ENCODE data around the gene MAZ. TPM values are rescaled to one million over a fixed set of nuclear protein-coding genes. Genes with fewer than 3 reads are reported as not detected.

Gene MAZ
- total and polyA plus RNA-seq, 2 donors from 2014 or later, result 85.5 to 137 TPM

GRCh38 chr16:29763326-29763725 lies 43.0 kb upstream of the MAZ start:
- H3K4me3 ChIP-seq (ENCODE audit: low read length in 3 of 3), result no peak overlapping the region
- H3K36me3 ChIP-seq (ENCODE audit: control insufficient read depth in 2 of 3, insufficient read depth in 3 of 3, low read length in 3 of 3), result no peaks in the 10 kb centered on the region
- DNase-seq, result no peak
- no peaks in the 10 kb centered on the region for H3K27me3 ChIP-seq (ENCODE audit: control insufficient read depth, insufficient read depth, low read length)
- H3K9ac ChIP-seq (ENCODE audit: low read length in 3 of 3), result no peak overlapping the region
- TF ChIP-seq, protein P1, sequence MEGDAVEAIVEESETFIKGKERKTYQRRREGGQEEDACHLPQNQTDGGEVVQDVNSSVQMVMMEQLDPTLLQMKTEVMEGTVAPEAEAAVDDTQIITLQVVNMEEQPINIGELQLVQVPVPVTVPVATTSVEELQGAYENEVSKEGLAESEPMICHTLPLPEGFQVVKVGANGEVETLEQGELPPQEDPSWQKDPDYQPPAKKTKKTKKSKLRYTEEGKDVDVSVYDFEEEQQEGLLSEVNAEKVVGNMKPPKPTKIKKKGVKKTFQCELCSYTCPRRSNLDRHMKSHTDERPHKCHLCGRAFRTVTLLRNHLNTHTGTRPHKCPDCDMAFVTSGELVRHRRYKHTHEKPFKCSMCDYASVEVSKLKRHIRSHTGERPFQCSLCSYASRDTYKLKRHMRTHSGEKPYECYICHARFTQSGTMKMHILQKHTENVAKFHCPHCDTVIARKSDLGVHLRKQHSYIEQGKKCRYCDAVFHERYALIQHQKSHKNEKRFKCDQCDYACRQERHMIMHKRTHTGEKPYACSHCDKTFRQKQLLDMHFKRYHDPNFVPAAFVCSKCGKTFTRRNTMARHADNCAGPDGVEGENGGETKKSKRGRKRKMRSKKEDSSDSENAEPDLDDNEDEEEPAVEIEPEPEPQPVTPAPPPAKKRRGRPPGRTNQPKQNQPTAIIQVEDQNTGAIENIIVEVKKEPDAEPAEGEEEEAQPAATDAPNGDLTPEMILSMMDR (IDR thresholded peaks at IDR 0.05; ENCODE audit: borderline replicate concordance, extremely low read depth, insufficient read depth), result no peak
- H3K4me1 ChIP-seq (ENCODE audit: control insufficient read depth in 2 of 3, insufficient read depth in 2 of 3, low read depth in 1 of 3, low read length in 3 of 3), result no peaks in the 10 kb centered on the region
- no peak for FAIRE-seq
- no peaks in the 10 kb centered on the region for H3K9me3 ChIP-seq (ENCODE audit: control insufficient read depth in 2 of 3, insufficient read depth in 1 of 3, low read length in 3 of 3)
- H3K27ac ChIP-seq (ENCODE audit: low read depth in 2 of 2, low read length in 2 of 2), result no peak overlapping the region
- intact Hi-C loops (cut with DNase I), result no loop called here

DNA sequence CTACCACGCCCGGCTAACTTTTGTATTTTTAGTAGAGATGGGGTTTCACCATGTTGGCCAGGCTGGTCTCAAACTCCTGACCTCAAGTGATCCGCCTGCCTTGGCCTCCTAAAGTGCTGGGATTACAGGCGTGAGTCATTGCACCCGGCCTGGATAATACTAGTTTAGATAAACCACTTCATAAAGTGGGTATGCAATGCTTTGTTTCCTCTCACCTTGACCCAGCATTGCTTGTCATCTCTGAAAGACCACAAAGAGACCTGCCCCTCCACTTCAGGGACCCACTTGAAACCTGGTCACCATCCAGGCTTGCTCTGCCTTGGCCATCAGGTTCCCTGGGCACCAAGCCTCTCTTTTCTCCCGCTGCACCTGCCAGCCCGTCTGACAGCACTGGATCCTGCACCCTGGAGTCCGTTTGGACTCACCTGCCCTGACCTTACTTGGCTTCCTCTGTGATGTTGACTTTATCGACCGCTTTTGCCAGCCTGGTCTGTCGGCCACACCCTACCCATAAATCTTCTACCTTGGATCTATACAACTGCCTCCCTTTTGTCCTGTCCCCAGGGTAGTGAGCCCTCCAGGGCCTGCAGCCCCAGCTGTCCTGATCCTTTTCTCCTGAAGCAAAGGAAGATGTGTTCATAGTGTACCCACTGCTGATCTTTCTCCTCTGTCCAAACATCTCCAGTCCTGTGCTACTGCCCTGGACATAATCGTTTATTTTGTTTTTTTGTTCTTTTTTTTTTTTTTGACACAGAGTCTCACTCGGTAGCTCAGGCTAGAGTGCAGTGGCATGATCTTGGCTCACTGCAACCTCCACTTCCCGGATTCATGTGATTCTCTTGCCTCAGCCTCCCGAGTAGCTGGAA lies 40.9 kb upstream of the MAZ start:
- intact Hi-C loops (cut with DNase I), result no loop called here
- Histone ChIP-seq H3K4me1 (ENCODE audit: control insufficient read depth in 2 of 3, insufficient read depth in 2 of 3, low read depth in 1 of 3, low read length in 3 of 3) (no peaks in the 10 kb centered on the region), H3K36me3 (ENCODE audit: control insufficient read depth in 2 of 3, insufficient read depth in 3 of 3, low read length in 3 of 3) (no peaks in the 10 kb centered on the region), H3K27me3 (ENCODE audit: control insufficient read depth, insufficient read depth, low read length) (no peaks in the 10 kb centered on the region), H3K4me3 (ENCODE audit: low read length in 3 of 3) (no peak overlapping the region), H3K27ac (ENCODE audit: low read depth in 2 of 2, low read length in 2 of 2) (no peak overlapping the region), H3K9me3 (ENCODE audit: control insufficient read depth in 2 of 3, insufficient read depth in 1 of 3, low read length in 3 of 3) (no peaks in the 10 kb centered on the region), H3K9ac (ENCODE audit: low read length in 3 of 3) (no peak overlapping the region)
- DNase-seq (no peak), FAIRE-seq (no peak)
- TF ChIP-seq, protein P1 (IDR thresholded peaks at IDR 0.05; ENCODE audit: borderline replicate concordance, extremely low read depth, insufficient read depth), result no peak

DNA sequence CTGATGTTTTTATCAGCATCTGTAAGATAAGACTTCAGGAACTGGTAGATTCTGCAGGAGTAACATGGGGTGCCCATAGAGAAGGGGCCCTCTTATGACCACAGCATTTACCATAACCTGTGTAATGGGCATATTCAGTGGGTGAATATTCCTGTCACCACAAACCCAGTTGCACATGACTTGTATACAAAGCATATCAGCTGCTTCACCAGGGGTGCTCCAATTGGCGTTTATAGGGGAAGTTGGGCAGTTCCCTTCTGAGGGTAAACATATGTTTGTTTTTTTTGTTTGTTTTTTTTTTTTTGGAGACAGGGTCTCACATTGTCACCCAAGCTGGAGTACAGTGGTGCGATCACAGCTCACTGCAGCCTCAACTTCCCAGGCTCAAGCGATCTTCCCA lies 39.8 kb upstream of the MAZ start:
- TF ChIP-seq, protein P1 (IDR thresholded peaks at IDR 0.05; ENCODE audit: borderline replicate concordance, extremely low read depth, insufficient read depth), result no peak
- H3K4me1 ChIP-seq (ENCODE audit: control insufficient read depth in 2 of 3, insufficient read depth in 2 of 3, low read depth in 1 of 3, low read length in 3 of 3), result no peaks in the 10 kb centered on the region
- no peaks in the 10 kb centered on the region for H3K27me3 ChIP-seq (ENCODE audit: control insufficient read depth, insufficient read depth, low read length)
- intact Hi-C loops (cut with DNase I), result no loop called here
- H3K9me3 ChIP-seq (ENCODE audit: control insufficient read depth in 2 of 3, insufficient read depth in 1 of 3, low read length in 3 of 3), result no peaks in the 10 kb centered on the region
- H3K36me3 ChIP-seq (ENCODE audit: control insufficient read depth in 2 of 3, insufficient read depth in 3 of 3, low read length in 3 of 3), result no peaks in the 10 kb centered on the region
- H3K9ac ChIP-seq (ENCODE audit: low read length in 3 of 3), result no peak overlapping the region
- no peak overlapping the region for H3K4me3 ChIP-seq (ENCODE audit: low read length in 3 of 3)
- no peak for DNase-seq
- no peak overlapping the region for H3K27ac ChIP-seq (ENCODE audit: low read depth in 2 of 2, low read length in 2 of 2)
- FAIRE-seq, result no peak

Measured in kidney (tissue), 14 donors.